Measurements from ENCODE around the gene CCDC187.

DNA sequence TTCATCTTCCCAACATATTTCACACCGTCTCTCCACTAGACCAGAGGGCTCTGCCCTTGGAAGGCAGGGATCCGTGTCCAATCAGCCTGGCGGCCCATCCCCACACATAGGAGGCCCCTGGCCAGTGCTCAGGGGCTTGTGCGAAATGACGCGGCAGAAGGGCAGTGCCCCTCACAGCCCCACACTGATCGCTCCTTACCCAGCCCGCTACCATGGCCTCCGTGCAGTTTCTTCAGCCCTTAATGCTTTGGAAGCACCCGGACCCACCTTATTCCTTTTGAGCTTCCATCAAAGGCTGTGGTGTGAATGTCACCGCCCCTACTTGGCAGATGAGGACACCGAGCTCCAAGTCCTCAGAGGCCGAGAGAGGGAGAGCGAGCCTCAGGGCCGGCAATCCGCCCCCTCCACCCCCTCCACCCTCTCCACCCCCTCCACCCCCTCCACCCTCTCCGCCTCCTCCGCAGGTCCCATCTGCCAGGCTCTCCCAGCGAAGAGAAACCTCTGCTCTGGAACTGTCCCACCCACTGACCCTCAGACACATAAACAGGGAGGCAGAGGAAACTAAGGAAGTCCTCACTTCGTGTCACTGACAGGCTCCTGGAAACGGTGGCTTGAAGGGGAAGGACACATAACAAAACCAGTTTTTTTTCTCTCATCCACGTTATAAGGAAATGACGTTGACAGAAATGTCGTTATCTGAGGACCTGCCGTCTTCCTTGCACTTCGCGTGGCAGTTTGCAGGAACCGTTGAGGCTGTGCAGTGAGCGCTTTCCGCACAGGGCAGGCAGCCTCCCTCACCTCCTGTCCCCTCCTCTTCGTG lies 72.2 kb downstream of the CCDC187 start:
- TF ChIP-seq, protein P1, sequence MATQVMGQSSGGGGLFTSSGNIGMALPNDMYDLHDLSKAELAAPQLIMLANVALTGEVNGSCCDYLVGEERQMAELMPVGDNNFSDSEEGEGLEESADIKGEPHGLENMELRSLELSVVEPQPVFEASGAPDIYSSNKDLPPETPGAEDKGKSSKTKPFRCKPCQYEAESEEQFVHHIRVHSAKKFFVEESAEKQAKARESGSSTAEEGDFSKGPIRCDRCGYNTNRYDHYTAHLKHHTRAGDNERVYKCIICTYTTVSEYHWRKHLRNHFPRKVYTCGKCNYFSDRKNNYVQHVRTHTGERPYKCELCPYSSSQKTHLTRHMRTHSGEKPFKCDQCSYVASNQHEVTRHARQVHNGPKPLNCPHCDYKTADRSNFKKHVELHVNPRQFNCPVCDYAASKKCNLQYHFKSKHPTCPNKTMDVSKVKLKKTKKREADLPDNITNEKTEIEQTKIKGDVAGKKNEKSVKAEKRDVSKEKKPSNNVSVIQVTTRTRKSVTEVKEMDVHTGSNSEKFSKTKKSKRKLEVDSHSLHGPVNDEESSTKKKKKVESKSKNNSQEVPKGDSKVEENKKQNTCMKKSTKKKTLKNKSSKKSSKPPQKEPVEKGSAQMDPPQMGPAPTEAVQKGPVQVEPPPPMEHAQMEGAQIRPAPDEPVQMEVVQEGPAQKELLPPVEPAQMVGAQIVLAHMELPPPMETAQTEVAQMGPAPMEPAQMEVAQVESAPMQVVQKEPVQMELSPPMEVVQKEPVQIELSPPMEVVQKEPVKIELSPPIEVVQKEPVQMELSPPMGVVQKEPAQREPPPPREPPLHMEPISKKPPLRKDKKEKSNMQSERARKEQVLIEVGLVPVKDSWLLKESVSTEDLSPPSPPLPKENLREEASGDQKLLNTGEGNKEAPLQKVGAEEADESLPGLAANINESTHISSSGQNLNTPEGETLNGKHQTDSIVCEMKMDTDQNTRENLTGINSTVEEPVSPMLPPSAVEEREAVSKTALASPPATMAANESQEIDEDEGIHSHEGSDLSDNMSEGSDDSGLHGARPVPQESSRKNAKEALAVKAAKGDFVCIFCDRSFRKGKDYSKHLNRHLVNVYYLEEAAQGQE (IDR thresholded peaks at IDR 0.05; ENCODE audit: insufficient read depth in 1 of 2, low read depth in 2 of 2, low read length in 2 of 2), result no peak
- TF ChIP-seq SIN3A (IDR thresholded peaks at IDR 0.05; ENCODE audit: borderline replicate concordance, insufficient read depth, low read length) (no peak), POLR2AphosphoS5 (IDR thresholded peaks at IDR 0.05; ENCODE audit: low read depth, low read length) (no peak)

Measured in PFSK-1 (cell line).